GM12878 (cell line): ENCODE results near the gene OR10G2. TPM values are rescaled to one million over a fixed set of nuclear protein-coding genes. Genes with fewer than 3 reads are reported as not detected.

Experiments used
- ATAC-seq: fragments of 200-7000 bp; cut with Tn5 transposase; 3 replicates; pipeline ENCODE4 v1.9.1; 2020; ENCODE audit warnings: mild to moderate bottlenecking, moderate library complexity
- Bru-seq: library from RNA; stranded (reverse); fragments of 400-500 nt; gene quantifications from one replicate; lab custom pipeline; 2021; lab: Mats Ljungman, UMichigan
- BruChase-seq, 2 experiments: library from RNA; stranded (reverse); fragments of 400-500 nt; gene quantifications; one replicate each; lab custom pipeline; 2021; lab: Mats Ljungman, UMichigan
- BruUV-seq: library from RNA; stranded (reverse); fragments of 400-500 nt; replicated peaks from 2 replicates; lab custom pipeline; 2021; lab: Mats Ljungman, UMichigan
- CTCF ChIA-PET: fragments of 300-600 bp; sonication (Branson Sonifier 250); formaldehyde crosslinking; extraction: SDS; loops from one replicate; lab custom pipeline; 2021; ENCODE audit warnings: inconsistent platforms; lab: Yijun Ruan, JAX
- POLR2A ChIA-PET: fragments of 350-600 bp; formaldehyde crosslinking; extraction: SDS; loops from one replicate; lab custom pipeline; 2021; ENCODE audit warnings: inconsistent platforms; lab: Charles Lee
- RAD21 ChIA-PET: fragments of 300-600 bp; sonication (Branson Sonifier 250); formaldehyde crosslinking; loops from one replicate; lab custom pipeline; 2023; ENCODE audit warnings: antibody characterized with exemption; ENCODE audit not compliant: unreplicated experiment; lab: Charles Lee
- SMC1A ChIA-PET: fragments of 300-600 bp; sonication (Branson Sonifier 250); formaldehyde crosslinking; loops from one replicate; lab custom pipeline; 2023; ENCODE audit not compliant: unreplicated experiment, uncharacterized antibody; lab: Charles Lee
- DNase-seq: peaks from one replicate; pipeline ENCODE4 v3.0.0-alpha.2; 2011; ENCODE audit warnings: low read depth, low spot score
- FAIRE-seq: peaks from 3 replicates; lab custom pipeline; 2011; peaks lifted over from hg19 to GRCh38; lab: Jason Lieb, UNC
- H2AFZ ChIP-seq: 2 replicates; pipeline ENCODE4 v1.6.0; 2011; ENCODE audit warnings: low read depth, low read length, control low read depth; ENCODE audit not compliant: control insufficient read depth
- H3K27ac ChIP-seq: 2 replicates; pipeline ENCODE4 v1.5.1; 2011; ENCODE audit warnings: control low read depth; ENCODE audit not compliant: control insufficient read depth, insufficient read depth
- H3K27me3 ChIP-seq, 2 experiments: replicated peaks in 1 of 2; 2 replicates each; pipeline versions ENCODE4 v1.6.0 to v1.6.1; 2011; ENCODE audit warnings: low read length in 1 of 2; ENCODE audit not compliant: control insufficient read depth in 2 of 2, insufficient read depth in 2 of 2
- H3K36me3 ChIP-seq, 2 experiments: 2 replicates each; pipeline ENCODE4 v1.5.1; 2011; ENCODE audit warnings: low read length in 1 of 2; ENCODE audit not compliant: control insufficient read depth in 2 of 2, insufficient read depth in 2 of 2
- H3K4me1 ChIP-seq: 2 replicates; pipeline ENCODE4 v1.6.1; 2011; ENCODE audit warnings: mild to moderate bottlenecking, low read length, moderate library complexity, mixed read lengths; ENCODE audit not compliant: control insufficient read depth, insufficient read depth
- H3K4me2 ChIP-seq: 2 replicates; pipeline ENCODE4 v1.6.0; 2011; ENCODE audit warnings: control low read depth; ENCODE audit not compliant: control insufficient read depth, insufficient read depth
- H3K4me3 ChIP-seq: fragments of 200-600 bp; sonication (generic); 2 replicates; pipeline ENCODE4 v1.5.1; 2016
- H3K79me2 ChIP-seq: 2 replicates; pipeline ENCODE4 v1.6.0; 2011; ENCODE audit warnings: low read length; ENCODE audit not compliant: control insufficient read depth, insufficient read depth
- H3K9ac ChIP-seq: 2 replicates; pipeline ENCODE4 v1.8.0; 2011; ENCODE audit warnings: low read length, control low read depth, mixed read lengths; ENCODE audit not compliant: control insufficient read depth, insufficient read depth
- H3K9me3 ChIP-seq: replicated peaks from 3 replicates; pipeline ENCODE4 v1.5.1; 2011; ENCODE audit warnings: mild to moderate bottlenecking, low read length; ENCODE audit not compliant: control insufficient read depth, insufficient read depth
- H4K20me1 ChIP-seq: 2 replicates; pipeline ENCODE4 v1.6.0; 2011; ENCODE audit not compliant: control insufficient read depth, insufficient read depth
- ATF7 ChIP-seq: fragments of 450-650 bp; IDR thresholded peaks from 2 replicates; pipeline ENCODE4 v1.6.1; 2016; ENCODE audit warnings: low read depth, mild to moderate bottlenecking
- MEF2B ChIP-seq: fragments of 450-650 bp; IDR thresholded peaks from 2 replicates; pipeline ENCODE4 v1.6.1; 2018; ENCODE audit warnings: mild to moderate bottlenecking, moderate library complexity; ENCODE audit not compliant: partially characterized antibody, poor library complexity, severe bottlenecking
- MXI1 ChIP-seq: fragments of 150-350 bp; IDR thresholded peaks from 2 replicates; pipeline ENCODE4 v1.6.1; 2011; ENCODE audit warnings: low read depth, mild to moderate bottlenecking, inconsistent platforms, low read length, improper control_type of control experiment
- PAX8 ChIP-seq: fragments of 450-650 bp; IDR thresholded peaks from 2 replicates; pipeline ENCODE4 v1.6.1; 2017; ENCODE audit warnings: mild to moderate bottlenecking, moderate library complexity
- POLR2AphosphoS5 ChIP-seq: IDR thresholded peaks from 2 replicates; pipeline ENCODE4 v1.6.1; 2011; ENCODE audit warnings: mild to moderate bottlenecking, low read length, inconsistent platforms
- ZNF274 ChIP-seq: IDR thresholded peaks from one replicate; pipeline ENCODE4 v1.8.0; 2011; ENCODE audit not compliant: insufficient read length, insufficient read depth
- WGBS: methylation state at CpG from one replicate; pipeline ENCODE4 v1.1.6; 2016; ENCODE audit warnings: low lambda C conversion rate; ENCODE audit not compliant: insufficient replicate concordance, insufficient coverage; ENCODE audit errors: missing lambda C conversion rate; 5-methylcytosine and 5-hydroxymethylcytosine counted together
- in situ Hi-C: fragments of 300-500 bp; cut with MboI; formaldehyde crosslinking; loops from 9 replicates; pipeline ENCODE4 v1.14.3; 2018; ENCODE audit warnings: mixed read lengths
- intact Hi-C: fragments of 100-400 bp; cut with micrococcal nuclease; formaldehyde crosslinking; loops from one replicate; pipeline ENCODE4 v1.14.2; 2022; ENCODE audit not compliant: unreplicated experiment
- long read RNA-seq, 2 experiments: library from polyadenylated mRNA; unstranded; transcript quantifications; one replicate each; pipeline ENCODE4 v2.0.0, GENCODE V29; 2019 to 2020
- polyA minus RNA-seq, 3 experiments: library from RNA; depleted of rRNA, polyadenylated mRNA; stranded (reverse); fragments of >200 nt; gene quantifications; 2 replicates each; pipeline ENCODE4 v1.2.3, GENCODE V29; 2011
- polyA plus RNA-seq, 11 experiments: library from polyadenylated mRNA; depleted of rRNA in 4 of 11; unstranded in 6 of 11; stranded (reverse) in 5 of 11; fragments of >200 nt; fragmentation: Nextera tagmentation in 4 of 11; fragmentation: Illumina TruSeq in 1 of 11; extraction: Ambion mirVana in 4 of 11; extraction: Trizol in 1 of 11; gene quantifications; 1 replicate in 1 of 11; 2 replicates in 10 of 11; pipeline versions ENCODE4 v1.2.1 to v1.2.3, GENCODE V29; 2011 to 2016; ENCODE audit warnings: inconsistent platforms in 2 of 11, missing spikeins in 2 of 11, low read depth in 1 of 11
- total RNA-seq, 4 experiments: library from RNA; depleted of rRNA in 3 of 4; stranded (reverse); fragments of >200 nt in 3 of 4; fragmentation: Illumina TruSeq in 1 of 4; extraction: Trizol in 1 of 4; gene quantifications; 2 replicates each; pipeline versions ENCODE4 v1.2.1 to v1.2.3, GENCODE V29; 2013 to 2021

OR10G2 gene
- total RNA-seq (2013; cell fraction: nucleolus; rRNA removed): not detected in 2 replicates
- total RNA-seq (2014; rRNA removed): not detected in 2 replicates
- not detected in 2 replicates for total RNA-seq (2014; rRNA removed; fragmentation: Illumina TruSeq; extraction: Trizol)
- total RNA-seq (2021): not detected in 2 replicates
- not detected for polyA plus RNA-seq (2011; ENCODE audit: low read depth)
- polyA plus RNA-seq (2011; rRNA removed): not detected in 2 replicates
- not detected in 2 replicates for polyA plus RNA-seq (2011; cell fraction: cytosol; rRNA removed)
- not detected in 2 replicates for polyA plus RNA-seq (2011; cell fraction: nucleus; rRNA removed)
- polyA plus RNA-seq (2012): not detected in 2 replicates
- not detected in 2 replicates for polyA plus RNA-seq (2014; fragmentation: Illumina TruSeq; extraction: Trizol)
- not detected for polyA plus RNA-seq (2014; fragmentation: Nextera tagmentation; extraction: Ambion mirVana)
- not detected in 2 replicates for polyA plus RNA-seq (2014; rRNA removed)
- not detected for polyA plus RNA-seq (2016; fragmentation: Nextera tagmentation; extraction: Ambion mirVana)
- polyA minus RNA-seq (2011; rRNA and poly(A)+ RNA removed): not detected in 2 replicates
- polyA minus RNA-seq (2011; cell fraction: cytosol; rRNA and poly(A)+ RNA removed): not detected in 2 replicates
- not detected in 2 replicates for polyA minus RNA-seq (2011; cell fraction: nucleus; rRNA and poly(A)+ RNA removed)
- Bru-seq, nascent RNA: not detected
- BruChase-seq, experiment 1, labeled RNA remaining after a 6-hour chase: not detected
- BruChase-seq, experiment 2, labeled RNA remaining after a 2-hour chase: not detected
- long read RNA-seq, experiment 1: 0 reads
- long read RNA-seq, experiment 2: 0 reads

- DNase-seq (no peak), FAIRE-seq (no peak), ATAC-seq (no peak)
- Histone ChIP-seq H2AFZ (no peak within 1 kb of the TSS), H3K27ac (no peak within 1 kb of the TSS), H3K79me2 (no peaks in the 10 kb centered on the region), H4K20me1 (no peaks in the 10 kb centered on the region), H3K36me3 (no peaks in the 10 kb centered on the region), H3K9ac (no peak within 1 kb of the TSS), H3K4me1 (no peaks in the 10 kb centered on the region), H3K4me3 (no peak within 1 kb of the TSS), H3K9me3 (no peaks in the 10 kb centered on the region), H3K27me3 (no peaks in the 10 kb centered on the region), H3K4me2 (no peak within 1 kb of the TSS)
- WGBS: 14% methylated on average over 4 of the region's 4 CpGs
- no TSS peak for BruUV-seq
- ChIA-PET RAD21 (no interaction called here), POLR2A (no interaction called here), SMC1A (no interaction called here), CTCF (no interaction called here)
- intact Hi-C loops: no loop called here
- TF ChIP-seq PAX8 (no peak), ZNF274 (no peak), MEF2B (no peak), POLR2AphosphoS5 (no peak), ATF7 (no peak), MXI1 (no peak)
- in situ Hi-C loops: no loop called here
Observed at GRCh38 chr14:21634840-21635239, at the start of gene OR10G2. Gene OR10G2, minus strand, starts transcription at chr14:21634940. Its CDS starts 98 bp downstream, at chr14:21634842.
